GM19372 (cell line): ENCODE measurements around the gene GALNT1.
A peak's percentile ranks its signal among the peaks of the same experiment; 100 is the strongest.

Source experiments
- ATAC-seq: cut with Tn5 transposase; IDR thresholded peaks from one replicate; pipeline ENCODE4 v1.9.1; 2021; ENCODE audit warnings: mild to moderate bottlenecking, low read depth, moderate library complexity; ENCODE audit not compliant: unreplicated experiment

GALNT1 gene

GRCh38 chr18:35747894-35748472, 166.4 kb downstream of the GALNT1 start:
- ATAC-seq = no peak

DNA sequence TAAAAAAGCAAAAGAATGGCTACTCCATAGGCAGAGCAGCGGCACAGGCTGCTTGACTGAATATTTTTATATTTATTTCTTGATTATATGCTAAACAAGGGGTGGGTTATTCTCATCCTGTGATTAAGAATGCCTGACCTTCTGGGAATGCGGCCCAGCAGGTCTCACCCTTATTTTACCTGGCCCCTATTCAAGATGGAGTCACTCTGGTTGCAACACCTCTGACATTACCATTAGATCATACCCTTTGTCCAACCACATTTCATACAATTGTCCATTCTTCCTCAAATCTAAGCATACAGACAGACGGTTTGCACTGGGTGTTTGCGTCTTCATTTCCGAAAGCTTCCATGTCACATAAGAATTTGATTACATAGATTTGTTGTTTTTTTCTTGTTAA, 168.2 kb downstream of the GALNT1 start:
- ATAC-seq = no peak

GRCh38 chr18:35750929-35751328, 169.4 kb downstream of the GALNT1 start:
- no peak for ATAC-seq

- ATAC-seq = no peak
Measured at GRCh38 chr18:35753306-35753910, 171.9 kb downstream of the GALNT1 start.

DNA sequence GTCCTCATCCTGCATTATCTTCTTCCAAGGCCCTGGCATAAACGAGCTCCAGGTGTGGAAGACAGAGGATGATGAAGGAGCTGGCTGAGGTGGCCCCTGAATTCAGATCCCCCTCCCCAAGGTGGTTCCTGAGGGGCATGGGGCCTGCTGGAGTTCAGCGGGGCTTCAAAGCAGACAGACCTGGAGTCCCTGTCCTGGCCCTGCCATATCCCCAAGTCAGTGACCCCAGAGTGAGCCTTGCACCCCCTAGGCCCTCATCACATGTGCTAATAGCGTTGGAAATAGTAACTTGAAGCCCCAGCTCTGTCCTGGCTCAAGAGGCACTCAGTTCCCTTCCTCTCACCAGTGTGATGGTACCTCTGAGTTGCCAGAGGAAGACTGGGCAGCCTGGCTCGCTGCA, 172.9 kb downstream of the GALNT1 start:
- no peak for ATAC-seq

DNA sequence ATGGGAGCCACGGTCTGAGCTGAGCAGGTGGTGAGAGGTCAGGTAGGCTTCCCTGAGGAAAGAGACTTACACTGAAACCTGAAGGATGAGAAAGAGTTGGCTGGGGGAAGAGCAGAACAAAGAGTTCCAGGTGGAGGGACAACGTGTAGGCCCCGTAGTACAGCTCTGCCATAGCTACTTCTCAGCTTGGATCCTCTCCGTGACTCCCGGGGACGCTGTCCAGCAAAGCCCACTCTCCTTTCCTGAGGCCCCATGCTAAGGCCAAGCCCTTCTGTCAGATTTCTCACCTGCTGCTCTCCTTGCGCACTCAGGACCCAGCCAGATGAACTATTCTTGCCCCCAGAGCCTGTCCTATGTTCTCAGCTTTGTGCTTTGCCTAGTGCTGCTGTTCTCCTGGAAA, 173.8 kb downstream of the GALNT1 start:
- no peak for ATAC-seq

- peak; percentile 77 for ATAC-seq
Measured at GRCh38 chr18:35756506-35757117, 175.1 kb downstream of the GALNT1 start.
